WTC11 (cell line): ENCODE results near the gene C4orf50. TPM values are rescaled to one million over a fixed set of nuclear protein-coding genes. Genes with fewer than 3 reads are reported as not detected.

ENCODE experiments used
- ATF6 ChIP-seq: sonication (generic); formaldehyde crosslinking; IDR thresholded peaks from 2 replicates; pipeline ENCODE4 v1.8.1; 2023; ENCODE audit warnings: mild to moderate bottlenecking, missing genetic modification reagents
- CREB1 ChIP-seq: sonication (generic); formaldehyde crosslinking; IDR thresholded peaks from 2 replicates; pipeline ENCODE4 v1.8.0; 2023; ENCODE audit warnings: mild to moderate bottlenecking, missing genetic modification reagents
- CREM ChIP-seq: sonication (generic); formaldehyde crosslinking; IDR thresholded peaks from 2 replicates; pipeline ENCODE4 v1.8.1; 2022; ENCODE audit warnings: mild to moderate bottlenecking, missing genetic modification reagents, moderate library complexity
- ERG ChIP-seq: fragments of 250-450 bp; sonication (Bioruptor Pico); IDR thresholded peaks from 2 replicates; pipeline ENCODE4 v1.8.0; 2021; ENCODE audit warnings: mild to moderate bottlenecking
- ESRRA ChIP-seq: sonication (generic); formaldehyde crosslinking; IDR thresholded peaks from 2 replicates; pipeline ENCODE4 v1.8.1; 2022; ENCODE audit warnings: mild to moderate bottlenecking, missing genetic modification reagents, borderline replicate concordance
- FOXK1 ChIP-seq: sonication (generic); formaldehyde crosslinking; IDR thresholded peaks from 2 replicates; pipeline ENCODE4 v1.8.0; 2022; ENCODE audit warnings: mild to moderate bottlenecking, moderate library complexity, missing genetic modification reagents
- FOXP4 ChIP-seq: sonication (generic); formaldehyde crosslinking; IDR thresholded peaks from 2 replicates; pipeline ENCODE4 v1.8.0; 2022; ENCODE audit warnings: mild to moderate bottlenecking, missing genetic modification reagents
- GTF2I ChIP-seq: fragments of 250-450 bp; sonication (Bioruptor Pico); conservative IDR thresholded peaks from 2 replicates; pipeline ENCODE4 v1.4.0; 2021; ENCODE audit warnings: mild to moderate bottlenecking
- IRF2 ChIP-seq: sonication (generic); formaldehyde crosslinking; IDR thresholded peaks from 2 replicates; pipeline ENCODE4 v1.8.0; 2022; ENCODE audit warnings: low read depth, missing genetic modification reagents, borderline replicate concordance
- MLX ChIP-seq: sonication (generic); formaldehyde crosslinking; IDR thresholded peaks from 2 replicates; pipeline ENCODE4 v1.8.1; 2023; ENCODE audit warnings: mild to moderate bottlenecking, missing genetic modification reagents, moderate library complexity
- NR2C2 ChIP-seq: sonication (generic); formaldehyde crosslinking; IDR thresholded peaks from 2 replicates; pipeline ENCODE4 v1.8.0; 2022; ENCODE audit warnings: mild to moderate bottlenecking, missing genetic modification reagents
- OVOL2 ChIP-seq: fragments of 250-450 bp; sonication (Bioruptor Pico); IDR thresholded peaks from 2 replicates; pipeline ENCODE4 v1.9.0; 2021; ENCODE audit warnings: mild to moderate bottlenecking, borderline replicate concordance
- PREB ChIP-seq: sonication (generic); formaldehyde crosslinking; IDR thresholded peaks from 2 replicates; pipeline ENCODE4 v1.8.1; 2022; ENCODE audit warnings: mild to moderate bottlenecking, missing genetic modification reagents, moderate library complexity, borderline replicate concordance
- STAT6 ChIP-seq: sonication (generic); formaldehyde crosslinking; conservative IDR thresholded peaks from 2 replicates; pipeline ENCODE4 v1.8.1; 2023; ENCODE audit warnings: mild to moderate bottlenecking, low read depth, missing genetic modification reagents, moderate library complexity
- TCF7 ChIP-seq: sonication (generic); formaldehyde crosslinking; IDR thresholded peaks from 2 replicates; pipeline ENCODE4 v1.8.0; 2022; ENCODE audit warnings: mild to moderate bottlenecking, low read depth, missing genetic modification reagents, moderate library complexity
- TEAD1 ChIP-seq: sonication (generic); formaldehyde crosslinking; IDR thresholded peaks from 2 replicates; pipeline ENCODE4 v1.8.0; 2022; ENCODE audit warnings: mild to moderate bottlenecking, missing genetic modification reagents
- TEAD4 ChIP-seq: sonication (generic); formaldehyde crosslinking; IDR thresholded peaks from 2 replicates; pipeline ENCODE4 v1.8.0; 2022; ENCODE audit warnings: mild to moderate bottlenecking, missing genetic modification reagents
- USF1 ChIP-seq: sonication (generic); formaldehyde crosslinking; IDR thresholded peaks from 2 replicates; pipeline ENCODE4 v1.8.0; 2022; ENCODE audit warnings: mild to moderate bottlenecking, missing genetic modification reagents
- ZNF219 ChIP-seq: sonication (generic); formaldehyde crosslinking; IDR thresholded peaks from 2 replicates; pipeline ENCODE4 v1.8.0; 2023; ENCODE audit warnings: missing genetic modification reagents, mild to moderate bottlenecking, borderline replicate concordance
- ZNF281 ChIP-seq: sonication (generic); formaldehyde crosslinking; IDR thresholded peaks from 2 replicates; pipeline ENCODE4 v1.8.0; 2023; ENCODE audit warnings: mild to moderate bottlenecking, missing genetic modification reagents
- ZNF396 ChIP-seq: fragments of 250-450 bp; sonication (Bioruptor Pico); IDR thresholded peaks from 2 replicates; pipeline ENCODE4 v1.8.0; 2021; ENCODE audit warnings: mild to moderate bottlenecking, moderate library complexity, borderline replicate concordance
- ZNF416 ChIP-seq: fragments of 250-450 bp; sonication (Bioruptor Pico); IDR thresholded peaks from 2 replicates; pipeline ENCODE4 v1.9.0; 2021; ENCODE audit warnings: mild to moderate bottlenecking, inconsistent platforms
- ZNF423 ChIP-seq: fragments of 250-450 bp; sonication (Bioruptor Pico); IDR thresholded peaks from 2 replicates; pipeline ENCODE4 v2.1.2; 2022; ENCODE audit warnings: mild to moderate bottlenecking, moderate library complexity
- total RNA-seq: library from RNA; stranded (reverse); gene quantifications from 3 replicates; pipeline ENCODE4 v1.2.3, GENCODE V29; 2021

Gene C4orf50
- total RNA-seq, 1 experiment from 2014 or later: 0.17 TPM

- TF ChIP-seq PREB (CRISPR knock-in tag) (no peak), ESRRA (CRISPR knock-in tag) (no peak), GTF2I (CRISPR knock-in tag) (no peak), STAT6 (no peak), TCF7 (no peak), FOXK1 (no peak), CREM (no peak), ZNF281 (CRISPR knock-in tag) (no peak), NR2C2 (CRISPR knock-in tag) (no peak), CREB1 (no peak), OVOL2 (CRISPR knock-in tag) (no peak), ERG (CRISPR knock-in tag) (no peak), ZNF219 (CRISPR knock-in tag) (no peak), ZNF423 (CRISPR knock-in tag) (peak; percentile 93), MLX (no peak), USF1 (CRISPR knock-in tag) (no peak), TEAD4 (CRISPR knock-in tag) (no peak), FOXP4 (CRISPR knock-in tag) (no peak), TEAD1 (CRISPR knock-in tag) (no peak), ATF6 (no peak), ZNF416 (no peak), IRF2 (CRISPR knock-in tag) (no peak), ZNF396 (no peak)
Observed at GRCh38 chr4:6008092-6008551, 10.1 kb downstream of the C4orf50 start (continued).
